AG04450 (cell line): Measurements from ENCODE around the gene SEPTIN10. TPM values are rescaled to one million over a fixed set of nuclear protein-coding genes. Genes with fewer than 3 reads are reported as not detected.

Experiments
- CTCF ChIA-PET: fragments of 300-600, 350-600 bp; formaldehyde crosslinking; extraction: SDS; loops from one replicate; lab custom pipeline; 2022; ENCODE audit warnings: antibody characterized with exemption, inconsistent platforms; lab: Charles Lee
- POLR2A ChIA-PET: fragments of 350-600 bp; formaldehyde crosslinking; extraction: SDS; loops from one replicate; lab custom pipeline; 2021; ENCODE audit warnings: antibody characterized with exemption, inconsistent platforms; lab: Yijun Ruan, JAX
- DNase-seq: peaks from one replicate; pipeline ENCODE4 v3.0.0-alpha.2; 2011; ENCODE audit warnings: low read depth, low spot score
- H3K27ac ChIP-seq: one replicate; pipeline ENCODE4 v1.5.1; 2012; ENCODE audit warnings: low read depth, low read length, control low read depth
- H3K27me3 ChIP-seq: one replicate; pipeline ENCODE4 v1.6.0; 2012; ENCODE audit warnings: low read length; ENCODE audit not compliant: control insufficient read depth, insufficient read depth
- H3K4me3 ChIP-seq: 2 replicates; pipeline ENCODE4 v1.5.1; 2011; ENCODE audit warnings: mild to moderate bottlenecking, low read depth, low read length, control low read depth
- H3K9me3 ChIP-seq: 2 replicates; pipeline ENCODE4 v1.5.1; 2012; ENCODE audit warnings: low read length; ENCODE audit not compliant: control insufficient read depth, insufficient read depth
- CTCF ChIP-seq: IDR thresholded peaks from 2 replicates; pipeline ENCODE4 v1.5.1; 2011; ENCODE audit warnings: low read depth, low read length, control low read depth, inconsistent platforms
- polyA minus RNA-seq: library from RNA; depleted of rRNA, polyadenylated mRNA; stranded (reverse); fragments of >200 nt; gene quantifications from 2 replicates; pipeline ENCODE4 v1.2.3, GENCODE V29; 2011; rRNA and poly(A)+ RNA removed
- polyA plus RNA-seq: library from polyadenylated mRNA; depleted of rRNA; stranded (reverse); fragments of >200 nt; gene quantifications from 2 replicates; pipeline ENCODE4 v1.2.3, GENCODE V29; 2011; rRNA removed

SEPTIN10 gene
- 81.6 and 105 TPM in 2 replicates for polyA plus RNA-seq
- 68.2 and 84.9 TPM in 2 replicates for polyA minus RNA-seq

GRCh38 chr2:109613922-109614714, at the start of gene SEPTIN10, which contains the start of gene SOWAHC:
Gene SEPTIN10 (minus strand): TSS chr2:109613966. CDS start chr2:109613827, 139 bp downstream.
Gene SOWAHC (plus strand): TSS chr2:109614364. CDS start chr2:109614490, 126 bp downstream.
- H3K27me3 ChIP-seq = no peaks in the 10 kb centered on the region
- peak within 1 kb of the TSS; percentile 80 for H3K4me3 ChIP-seq
- ChIA-PET CTCF (interaction anchor here (0.8 to 2.9 kb wide), 4 partner anchors 66 to 122 kb away, joined by 3 to 9 read pairs (median 6); no protein-coding TSS in a partner anchor), POLR2A (interaction anchor here (0.6 to 2.9 kb wide), 9 partner anchors 9 to 429 kb away, joined by 3 to 13 read pairs (median 4); no protein-coding TSS in a partner anchor)
- TF ChIP-seq CTCF = no peak
- peaks cover 5% of the 10 kb centered on the region; the same call in 1 of the 2 replicates for H3K9me3 ChIP-seq
- DNase-seq = peak; percentile 99
- H3K27ac ChIP-seq = peak within 1 kb of the TSS; percentile 79

- Histone ChIP-seq H3K4me3 (no peak overlapping the region), H3K27ac (no peak overlapping the region), H3K9me3 (no peaks in the 10 kb centered on the region; the same call in 1 of the 2 replicates), H3K27me3 (peaks cover 18% of the 10 kb centered on the region)
- DNase-seq = no peak
- POLR2A ChIA-PET = no interaction called here
- TF ChIP-seq CTCF = no peak; the same call in 1 of the 2 replicates
- CTCF ChIA-PET = interaction anchor here (1.1 kb wide), 1 partner anchor 117 kb away, joined by 3 read pairs; no protein-coding TSS in a partner anchor
Observed at GRCh38 chr2:109662889-109663288, 49.1 kb upstream of the SEPTIN10 start.

GRCh38 chr2:109660046-109660860, 46.5 kb upstream of the SEPTIN10 start:
- Histone ChIP-seq H3K9me3 (no peaks in the 10 kb centered on the region; the same call in 1 of the 2 replicates), H3K27me3 (peaks cover 14% of the 10 kb centered on the region), H3K27ac (no peak overlapping the region), H3K4me3 (no peak overlapping the region)
- CTCF ChIA-PET = no interaction called here
- POLR2A ChIA-PET = no interaction called here
- no peak for DNase-seq
- TF ChIP-seq CTCF = no peak

GRCh38 chr2:109659396-109660045, 45.8 kb upstream of the SEPTIN10 start:
- peaks cover 14% of the 10 kb centered on the region for H3K27me3 ChIP-seq
- ChIA-PET CTCF (no interaction called here), POLR2A (no interaction called here)
- DNase-seq = no peak
- no peak for TF ChIP-seq CTCF
- H3K9me3 ChIP-seq = no peaks in the 10 kb centered on the region; the same call in 1 of the 2 replicates
- H3K4me3 ChIP-seq = no peak overlapping the region
- H3K27ac ChIP-seq = no peak overlapping the region
